Kidney epithelial cell (primary cell): Measurements from ENCODE around the gene WBP2. TPM values are rescaled to one million over a fixed set of nuclear protein-coding genes. Genes with fewer than 3 reads are reported as not detected.
"Not testable (repeated sequence)": the region's sequence is repeated elsewhere in the genome, so short reads cannot be mapped to it uniquely, and the experiment has no call there.

Experiments
- DNase-seq: peaks from one replicate; pipeline ENCODE4 v3.0.0-alpha.2; 2010; ENCODE audit warnings: low read depth
- H3K27me3 ChIP-seq: 2 replicates; pipeline ENCODE4 v1.6.0; 2011; ENCODE audit warnings: low read length; ENCODE audit not compliant: control insufficient read depth, insufficient read depth
- H3K36me3 ChIP-seq: 2 replicates; pipeline ENCODE4 v1.5.1; 2011; ENCODE audit warnings: low read length; ENCODE audit not compliant: control insufficient read depth, insufficient read depth
- H3K4me3 ChIP-seq: 2 replicates; pipeline ENCODE4 v1.5.1; 2011; ENCODE audit warnings: low read depth, mild to moderate bottlenecking, control low read depth, low read length
- total RNA-seq: library from RNA; depleted of rRNA; stranded (reverse); fragments of >200 nt; gene quantifications from 2 replicates; pipeline ENCODE4 v1.2.3, GENCODE V29; 2015
- TF ChIP-seq, protein P1 (sequence below): IDR thresholded peaks from 2 replicates; pipeline ENCODE4 v1.5.1; 2011; ENCODE audit warnings: mild to moderate bottlenecking, moderate library complexity, low read length, control low read depth, inconsistent platforms; ENCODE audit not compliant: insufficient read depth, poor library complexity, severe bottlenecking

WBP2 gene
- total RNA-seq, 1 donor from 2014 or later = 105 TPM

DNA sequence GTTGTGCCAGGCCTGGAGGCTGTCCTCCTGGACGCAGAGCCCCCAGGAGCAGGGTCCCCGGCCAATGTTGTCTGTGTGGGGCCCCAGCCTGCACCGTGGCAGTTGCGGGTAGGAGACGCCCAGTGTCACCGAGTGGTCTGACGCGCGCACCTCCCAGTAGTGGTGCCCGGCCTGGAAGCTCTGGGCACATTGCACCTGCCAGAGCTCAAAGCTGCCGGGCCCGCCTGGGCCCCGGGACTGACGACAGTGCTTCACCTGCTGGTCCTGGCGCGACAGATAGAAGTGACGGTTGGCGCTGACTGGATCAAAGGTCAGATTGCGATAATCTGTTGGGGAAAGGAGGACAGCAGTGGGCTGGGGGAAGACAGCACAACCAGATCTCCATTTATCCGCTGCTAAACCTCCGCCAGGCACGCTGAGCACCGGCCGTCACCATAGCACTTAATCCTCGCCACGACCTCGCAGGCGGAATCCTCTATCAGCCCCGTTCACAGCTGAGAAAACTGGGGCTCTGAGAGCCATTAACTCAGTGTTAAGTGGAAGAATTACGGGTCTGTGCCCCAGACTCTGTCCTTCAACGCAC, 36.0 kb upstream of the WBP2 start:
- Histone ChIP-seq H3K36me3 (peaks cover 2% of the 10 kb centered on the region), H3K4me3 (no peak overlapping the region), H3K27me3 (no peaks in the 10 kb centered on the region)
- DNase-seq = no peak
- TF ChIP-seq, protein P1, sequence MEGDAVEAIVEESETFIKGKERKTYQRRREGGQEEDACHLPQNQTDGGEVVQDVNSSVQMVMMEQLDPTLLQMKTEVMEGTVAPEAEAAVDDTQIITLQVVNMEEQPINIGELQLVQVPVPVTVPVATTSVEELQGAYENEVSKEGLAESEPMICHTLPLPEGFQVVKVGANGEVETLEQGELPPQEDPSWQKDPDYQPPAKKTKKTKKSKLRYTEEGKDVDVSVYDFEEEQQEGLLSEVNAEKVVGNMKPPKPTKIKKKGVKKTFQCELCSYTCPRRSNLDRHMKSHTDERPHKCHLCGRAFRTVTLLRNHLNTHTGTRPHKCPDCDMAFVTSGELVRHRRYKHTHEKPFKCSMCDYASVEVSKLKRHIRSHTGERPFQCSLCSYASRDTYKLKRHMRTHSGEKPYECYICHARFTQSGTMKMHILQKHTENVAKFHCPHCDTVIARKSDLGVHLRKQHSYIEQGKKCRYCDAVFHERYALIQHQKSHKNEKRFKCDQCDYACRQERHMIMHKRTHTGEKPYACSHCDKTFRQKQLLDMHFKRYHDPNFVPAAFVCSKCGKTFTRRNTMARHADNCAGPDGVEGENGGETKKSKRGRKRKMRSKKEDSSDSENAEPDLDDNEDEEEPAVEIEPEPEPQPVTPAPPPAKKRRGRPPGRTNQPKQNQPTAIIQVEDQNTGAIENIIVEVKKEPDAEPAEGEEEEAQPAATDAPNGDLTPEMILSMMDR = no peak

DNA sequence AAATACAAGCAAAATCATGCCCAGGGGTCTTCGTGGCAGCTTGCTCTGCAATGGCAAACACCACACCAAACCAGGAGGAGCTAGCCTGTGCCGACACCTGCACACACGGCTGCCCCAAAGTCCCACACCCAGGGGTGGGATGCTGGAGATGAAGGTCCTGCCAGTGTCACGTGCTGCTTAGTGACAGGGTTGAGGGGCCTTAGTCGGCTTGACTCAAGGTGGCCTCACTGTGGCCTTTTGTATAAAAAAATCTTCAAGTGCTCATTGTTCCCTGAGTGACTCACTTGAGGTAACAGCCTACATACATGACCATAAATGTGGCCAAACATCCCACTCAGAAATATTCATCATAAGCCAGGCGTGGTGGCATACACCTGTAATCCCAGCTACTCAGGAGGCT, 34.3 kb upstream of the WBP2 start:
- peaks cover 2% of the 10 kb centered on the region for H3K36me3 ChIP-seq
- TF ChIP-seq, protein P1 = no peak
- no peak overlapping the region for H3K4me3 ChIP-seq
- DNase-seq = no peak
- no peaks in the 10 kb centered on the region for H3K27me3 ChIP-seq

DNA sequence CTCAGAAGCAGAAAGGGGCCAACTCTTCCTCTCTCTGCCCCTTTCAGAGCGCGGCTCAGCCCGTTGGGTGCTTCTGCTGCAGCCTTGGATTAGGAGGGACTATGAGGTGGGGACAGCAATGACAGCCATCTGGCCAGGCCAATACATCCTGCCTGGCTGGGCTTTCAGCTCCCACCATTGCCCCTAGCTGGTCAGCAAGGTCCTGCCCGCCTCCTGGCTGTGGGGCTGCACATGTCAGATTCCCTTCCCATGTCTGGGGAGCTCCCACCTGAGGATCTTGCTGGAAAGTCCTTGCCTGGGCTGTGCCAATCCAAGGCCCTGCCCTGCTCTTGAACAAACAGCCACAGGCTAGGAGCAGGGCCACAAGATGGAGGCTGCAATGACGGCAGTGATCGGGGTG, 33.3 kb upstream of the WBP2 start:
- DNase-seq = no peak
- Histone ChIP-seq H3K4me3 (no peak overlapping the region), H3K36me3 (peaks cover 2% of the 10 kb centered on the region), H3K27me3 (no peaks in the 10 kb centered on the region)
- TF ChIP-seq, protein P1 = no peak

DNA sequence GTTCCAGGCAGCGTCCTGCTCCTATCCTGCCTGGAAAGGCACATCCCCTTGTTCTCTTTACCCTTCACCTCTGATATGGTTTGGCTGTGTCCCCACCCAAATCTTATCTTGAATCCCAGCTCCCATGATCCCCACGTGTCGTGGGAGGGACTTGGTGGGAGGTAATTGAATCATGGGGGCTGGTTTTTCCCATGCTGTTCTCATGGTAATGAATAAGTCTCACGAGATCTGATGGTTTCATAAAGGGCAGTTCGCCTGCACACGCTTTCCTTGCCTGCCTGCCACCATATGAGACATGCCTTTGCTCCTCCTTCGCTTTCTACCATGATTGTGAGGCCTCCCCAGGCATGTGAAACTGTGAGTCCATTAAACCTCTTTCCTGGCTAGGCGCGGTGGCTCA, 30.7 kb upstream of the WBP2 start:
- not testable (repeated sequence) for H3K36me3 ChIP-seq, H3K27me3 ChIP-seq, H3K4me3 ChIP-seq, DNase-seq

DNA sequence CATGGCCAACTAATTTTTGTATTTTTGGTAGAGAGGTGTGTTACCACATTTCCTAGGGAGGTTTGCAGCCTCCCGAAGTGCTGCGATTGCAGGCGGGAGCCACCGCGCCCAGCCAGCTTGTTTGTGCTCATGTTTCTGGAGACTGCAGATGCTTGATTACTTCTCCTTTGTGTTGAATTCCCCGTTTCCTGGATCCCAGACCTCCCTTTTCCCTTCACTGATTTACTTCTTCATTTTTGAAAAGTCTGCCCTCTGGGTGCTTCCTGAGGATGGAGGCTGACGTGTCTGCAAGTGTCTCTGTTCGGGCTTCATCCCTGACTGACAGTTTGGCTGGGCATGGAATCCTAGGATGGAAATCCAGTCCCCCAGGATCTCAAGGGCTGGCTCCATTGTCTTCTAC, 30.3 kb upstream of the WBP2 start:
- no peak overlapping the region for H3K4me3 ChIP-seq
- H3K27me3 ChIP-seq = no peaks in the 10 kb centered on the region
- no peaks in the 10 kb centered on the region for H3K36me3 ChIP-seq
- no peak for DNase-seq
- TF ChIP-seq, protein P1 = no peak

DNA sequence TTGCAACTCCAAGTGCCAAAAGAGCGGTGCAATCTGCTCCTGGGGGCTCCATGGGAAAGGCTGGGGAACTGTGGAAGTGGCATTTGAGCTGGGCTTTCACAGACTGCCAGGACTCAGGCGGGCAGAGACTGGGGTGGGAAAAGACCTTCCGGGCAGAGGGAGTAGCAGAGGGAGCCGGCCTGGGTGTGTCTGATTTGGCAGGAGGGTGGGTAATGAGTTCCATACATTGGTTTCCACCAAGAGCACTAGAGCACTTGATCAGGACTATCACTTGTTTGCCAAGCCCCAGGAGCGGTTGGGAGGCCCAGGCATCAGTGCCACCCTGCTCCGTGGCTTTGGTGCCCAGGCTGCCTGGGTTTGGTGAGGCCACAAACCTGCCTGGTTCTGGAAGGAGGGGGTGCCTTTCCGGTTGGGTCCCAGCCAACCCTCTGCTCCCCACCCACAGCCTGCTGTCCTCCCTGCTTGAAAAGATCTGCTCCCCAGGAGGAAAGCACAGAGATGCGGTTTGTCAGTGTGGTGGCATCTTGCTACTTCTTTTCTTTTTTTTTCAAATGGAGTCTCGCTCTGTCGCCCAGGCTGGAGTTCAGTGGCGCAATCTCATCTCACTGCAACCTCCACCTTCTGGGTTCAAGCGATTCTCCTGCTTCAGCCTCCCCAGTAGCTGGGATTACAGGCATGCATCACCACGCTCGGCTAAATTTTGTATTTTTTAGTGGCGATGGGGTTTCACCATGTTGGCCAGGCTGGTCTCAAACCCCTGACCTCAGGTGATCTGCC, 26.7 kb upstream of the WBP2 start:
- Histone ChIP-seq H3K36me3 (no peaks in the 10 kb centered on the region), H3K27me3 (no peaks in the 10 kb centered on the region), H3K4me3 (no peak overlapping the region)
- no peak for DNase-seq
- TF ChIP-seq, protein P1 = no peak
